GM21619 (cell line): ENCODE results near the gene MEST.
"Not testable (repeated sequence)": the region's sequence is repeated elsewhere in the genome, so short reads cannot be mapped to it uniquely, and the experiment has no call there.

Experiments used
- ATAC-seq: cut with Tn5 transposase; IDR thresholded peaks from one replicate; pipeline ENCODE4 v1.9.1; 2021; ENCODE audit not compliant: unreplicated experiment

The MEST gene

DNA sequence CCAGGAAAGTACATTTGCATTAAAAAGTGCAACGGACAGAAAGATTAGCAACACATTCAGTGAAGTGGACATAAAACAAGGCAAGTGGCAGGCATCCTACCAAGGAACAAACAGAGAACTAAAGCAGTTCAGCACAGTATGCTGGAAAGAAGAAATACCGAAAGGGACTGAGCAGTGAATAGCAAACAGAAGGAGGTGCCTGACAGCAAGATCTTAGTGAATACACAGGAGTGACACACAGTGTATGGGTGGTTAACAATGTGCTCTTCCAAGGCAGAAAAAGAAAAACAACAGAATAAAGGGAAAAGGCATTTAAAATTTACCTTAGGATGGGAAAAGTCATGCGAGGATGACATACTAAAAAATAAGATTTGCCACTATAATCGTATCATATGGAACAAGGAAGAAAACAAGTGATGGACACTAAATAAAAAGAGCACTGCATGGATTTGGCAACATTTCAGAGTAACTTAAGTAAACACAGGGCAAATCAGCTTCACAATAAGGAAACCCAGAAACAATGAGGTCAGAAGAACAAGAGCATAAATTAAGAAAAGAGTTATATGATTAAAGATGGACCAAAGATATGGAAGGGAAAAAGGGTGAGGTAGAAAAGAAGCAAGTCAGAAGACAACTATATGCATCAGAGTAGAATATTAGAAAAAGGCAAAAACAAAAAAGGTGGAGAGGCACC lies 29.5 kb downstream of the MEST start:
- no peak for ATAC-seq

DNA sequence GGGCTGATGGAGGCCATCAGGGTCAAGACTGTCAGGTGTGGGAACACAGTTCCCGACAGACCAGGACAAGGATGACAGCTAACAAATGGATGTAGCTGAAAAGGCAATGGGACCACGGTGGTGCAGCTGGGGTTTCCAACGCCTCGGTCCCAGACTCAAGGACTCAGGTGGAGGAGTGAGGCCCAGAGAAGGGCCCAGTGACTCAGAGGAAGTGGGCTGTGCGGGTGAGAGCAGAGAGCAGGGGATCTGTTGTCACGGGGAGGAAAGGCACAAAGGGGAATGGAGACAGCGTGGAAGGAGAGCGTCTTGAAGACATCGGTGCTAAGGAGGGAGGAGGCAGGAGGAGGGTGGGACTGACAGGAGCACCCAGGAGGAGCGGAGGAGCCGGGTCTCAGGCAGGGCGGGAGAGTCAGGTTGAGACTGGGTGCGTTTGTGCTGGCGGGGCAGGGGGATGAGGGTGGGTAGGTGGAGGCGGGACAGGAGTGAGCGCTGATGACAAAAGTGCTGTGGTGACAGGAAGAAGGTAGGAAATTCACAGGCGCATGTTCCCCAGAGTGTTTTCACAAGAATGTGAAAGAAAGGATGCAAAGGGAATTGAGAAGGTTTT lies 31.7 kb downstream of the MEST start:
- not testable (repeated sequence) for ATAC-seq

DNA sequence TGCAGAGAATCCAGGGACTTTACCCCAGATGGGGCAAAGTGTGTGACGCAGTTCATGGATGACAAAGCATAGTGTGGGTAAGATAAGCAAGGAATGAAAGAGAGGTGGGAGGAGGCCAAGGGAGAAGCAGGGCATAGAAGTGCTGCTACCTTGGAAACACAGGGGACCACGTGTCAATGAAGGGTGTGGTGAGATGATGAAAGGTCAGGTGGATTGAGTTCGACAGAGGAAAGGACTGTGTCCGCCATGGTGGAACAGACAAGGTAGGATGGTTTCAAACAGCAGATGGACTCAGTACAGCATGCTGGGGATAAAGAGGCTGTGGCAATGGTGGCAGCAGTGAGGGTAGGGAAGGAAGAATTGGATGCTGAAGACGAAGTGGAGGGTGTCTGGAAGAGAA lies 32.7 kb downstream of the MEST start:
- ATAC-seq = no peak

DNA sequence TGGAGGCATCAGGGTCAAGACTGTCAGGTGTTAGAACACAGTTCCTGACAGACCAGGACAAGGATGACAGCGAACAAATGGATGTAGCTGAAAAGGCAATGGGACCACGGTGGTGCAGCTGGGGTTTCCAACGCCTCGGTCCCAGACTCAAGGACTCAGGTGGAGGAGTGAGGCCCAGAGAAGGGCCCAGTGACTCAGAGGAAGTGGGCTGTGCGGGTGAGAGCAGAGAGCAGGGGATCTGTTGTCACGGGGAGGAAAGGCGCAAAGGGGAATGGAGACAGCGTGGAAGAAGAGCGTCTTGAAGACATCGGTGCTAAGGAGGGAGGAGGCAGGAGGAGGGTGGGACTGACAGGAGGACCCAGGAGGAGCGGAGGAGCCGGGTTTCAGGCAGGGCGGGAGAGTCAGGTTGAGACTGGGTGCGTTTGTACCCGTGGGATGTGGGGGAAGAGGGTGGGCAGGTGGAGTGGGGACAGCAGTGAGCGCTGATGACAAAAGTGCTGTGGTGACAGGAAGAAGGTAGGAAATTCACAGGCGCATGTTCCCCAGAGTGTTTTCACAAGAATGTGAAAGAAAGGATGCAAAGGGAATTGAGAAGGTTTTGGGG lies 36.0 kb downstream of the MEST start:
- not testable (repeated sequence) for ATAC-seq

DNA sequence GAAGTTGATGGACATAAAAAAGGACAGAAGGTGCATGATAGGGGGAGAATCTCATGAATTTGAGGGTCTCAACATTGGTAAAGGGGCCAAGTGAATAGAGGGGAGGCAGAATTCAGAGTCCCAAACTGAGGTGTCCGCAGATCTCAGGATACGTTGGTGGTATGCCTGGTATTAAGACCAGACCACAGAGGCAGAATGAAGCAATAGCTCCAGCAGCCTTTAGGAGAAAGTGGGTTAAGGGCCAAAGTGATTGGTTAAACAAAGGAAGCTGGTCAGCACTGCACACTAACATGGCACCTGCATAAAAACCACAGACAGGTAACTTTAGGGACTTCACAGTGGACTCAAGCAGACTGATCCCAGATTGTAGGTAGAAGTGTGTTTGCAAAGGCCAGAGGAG lies 37.5 kb downstream of the MEST start:
- no peak for ATAC-seq

DNA sequence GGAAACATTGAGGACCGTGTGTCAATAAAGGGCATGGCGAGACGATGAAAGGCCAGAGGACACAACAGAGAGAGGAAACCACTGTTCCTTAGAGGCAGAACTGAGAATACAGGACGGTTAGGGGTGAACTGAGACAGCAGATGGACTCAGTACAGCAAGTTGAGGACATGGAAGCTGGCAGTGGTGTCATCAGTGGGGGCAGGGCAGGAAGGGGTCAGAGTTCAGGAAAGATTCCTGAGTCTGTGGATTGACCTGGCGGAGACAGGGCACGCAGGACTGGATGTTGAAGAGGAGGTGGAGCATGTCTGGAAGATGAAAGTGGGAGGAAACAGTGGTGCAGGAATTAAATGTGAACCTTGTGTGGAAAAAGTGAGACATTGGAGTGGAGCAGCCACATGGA lies 46.0 kb downstream of the MEST start:
- ATAC-seq = not testable (repeated sequence)

DNA sequence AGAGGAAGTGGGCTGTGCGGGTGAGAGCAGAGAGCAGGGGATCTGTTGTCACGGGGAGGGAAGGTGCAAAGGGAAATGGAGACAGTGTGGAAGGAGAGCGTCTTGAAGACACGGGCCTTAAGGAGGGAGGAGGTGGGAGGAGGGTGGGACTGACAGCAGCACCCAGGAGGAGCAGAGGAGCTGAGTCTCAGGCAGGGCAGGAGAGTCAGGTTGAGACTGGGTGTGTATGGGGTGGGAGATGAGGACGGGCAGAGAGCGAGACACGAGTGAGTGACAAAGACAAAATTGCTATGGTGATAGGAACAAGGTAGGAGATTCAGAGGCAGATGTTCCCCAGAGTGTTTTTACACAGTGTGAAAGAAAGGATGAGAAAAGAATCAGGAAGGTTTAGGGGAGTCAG lies 49.4 kb downstream of the MEST start:
- not testable (repeated sequence) for ATAC-seq

DNA sequence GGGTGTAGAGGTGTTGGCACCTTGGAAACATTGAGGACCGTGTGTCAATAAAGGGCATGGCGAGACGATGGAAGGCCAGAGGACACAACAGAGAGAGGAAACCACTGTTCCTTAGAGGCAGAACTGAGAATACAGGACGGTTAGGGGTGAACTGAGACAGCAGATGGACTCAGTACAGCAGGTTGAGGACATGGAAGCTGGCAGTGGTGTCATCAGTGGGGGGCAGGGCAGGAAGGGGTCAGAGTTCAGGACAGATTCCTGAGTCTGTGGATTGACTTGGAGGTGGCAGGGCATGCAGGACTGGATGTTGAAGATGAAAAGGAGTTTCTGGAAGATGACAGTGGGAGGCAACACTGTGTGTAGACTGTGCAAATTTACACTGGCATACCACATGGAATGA lies 50.4 kb downstream of the MEST start:
- not testable (repeated sequence) for ATAC-seq

DNA sequence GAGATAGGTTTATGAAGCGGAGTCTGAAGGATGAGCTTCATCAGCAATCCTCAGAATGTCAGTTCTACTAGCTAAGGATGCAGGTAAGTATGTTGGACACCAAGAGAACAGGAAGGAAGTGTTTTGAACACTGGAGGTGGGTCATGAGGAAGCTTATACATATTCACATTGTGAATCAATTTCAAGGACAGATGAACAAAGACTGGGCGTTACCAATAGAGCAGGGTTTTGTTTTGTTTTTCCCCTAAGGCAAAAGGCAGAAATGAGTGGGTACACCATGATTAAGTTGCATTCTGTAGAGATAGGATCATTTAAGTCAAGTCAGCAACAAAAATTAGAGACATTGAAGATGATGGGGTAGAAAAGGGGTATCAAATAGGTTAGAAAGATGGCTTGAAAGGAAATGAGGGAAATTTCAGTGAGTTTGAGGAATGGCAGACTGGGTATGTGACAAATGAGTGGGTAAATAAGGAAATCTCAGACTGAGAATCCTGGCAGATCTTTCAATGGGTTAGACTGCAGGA lies 51.7 kb downstream of the MEST start:
- no peak for ATAC-seq

DNA sequence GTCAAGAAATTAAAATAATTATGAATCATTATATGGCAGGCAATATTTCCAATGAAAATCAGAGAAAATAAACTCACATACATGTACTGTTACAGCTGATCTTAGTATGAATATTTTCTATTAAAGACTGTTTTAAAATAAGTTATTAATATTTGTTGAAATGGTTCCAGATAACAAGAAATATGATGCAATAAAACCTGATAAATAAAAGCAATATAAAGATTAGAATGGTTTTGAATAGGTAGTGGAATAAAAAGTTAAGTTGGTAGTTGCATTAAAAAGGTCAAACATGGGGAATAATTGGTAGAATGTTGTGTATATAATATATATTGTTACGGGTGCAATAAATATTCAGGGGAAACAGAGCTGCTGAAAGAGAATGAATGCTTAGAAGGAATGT lies 52.5 kb downstream of the MEST start:
- no peak for ATAC-seq

DNA sequence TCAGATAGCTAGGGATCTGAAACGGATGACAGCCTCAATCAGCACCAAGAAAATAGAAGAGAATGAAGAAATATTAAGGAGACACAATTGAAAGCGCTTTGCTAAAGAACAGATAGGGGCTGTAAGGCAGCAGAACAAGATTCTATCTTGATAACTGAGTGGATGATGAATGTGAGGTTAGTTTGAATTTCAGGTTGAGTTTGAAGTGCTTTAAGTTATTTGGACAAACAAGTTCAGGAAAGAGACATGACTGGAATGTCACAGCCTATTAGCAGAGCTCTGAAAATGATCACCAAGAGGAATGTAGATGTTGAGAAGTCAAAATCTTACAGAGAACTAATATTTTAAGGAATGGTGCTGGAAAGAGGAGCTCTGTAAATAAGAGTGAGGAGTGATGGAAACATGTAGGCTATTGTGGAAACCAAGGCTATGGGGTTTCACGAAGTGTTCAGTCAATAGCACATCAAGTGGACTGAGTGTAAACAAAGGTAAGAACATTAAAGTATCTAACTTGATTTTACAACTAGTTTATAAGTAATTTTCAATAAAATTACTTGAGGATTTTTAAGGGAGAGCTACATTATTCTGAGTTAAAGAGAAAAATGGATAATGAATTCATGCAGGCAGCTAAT lies 61.6 kb downstream of the MEST start:
- ATAC-seq = no peak

DNA sequence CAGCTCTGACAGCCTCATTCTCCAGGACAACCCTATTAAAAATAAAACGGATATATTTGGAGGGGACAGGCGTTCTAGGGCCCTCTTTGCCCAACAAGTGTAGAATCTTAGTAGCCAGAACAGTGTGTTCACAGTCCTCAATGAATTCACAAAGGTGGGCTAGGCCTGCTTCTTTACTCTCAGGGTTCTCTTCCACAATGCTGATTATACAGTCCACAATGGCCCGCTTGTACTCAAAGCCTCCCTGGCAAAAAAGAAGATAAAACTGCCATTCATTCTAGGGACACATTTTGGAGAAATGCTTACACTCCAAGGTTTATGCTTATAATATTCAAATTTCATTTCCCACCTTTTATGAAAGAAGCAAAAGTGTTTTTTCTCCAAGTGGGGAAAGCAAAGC lies 62.6 kb downstream of the MEST start:
- no peak for ATAC-seq
